Measurements from ENCODE around the gene PLCB4.

The PLCB4 gene

GRCh38 chr20:9053108-9053507 is 15.8 kb upstream of the PLCB4 start:
- H3K27me3 ChIP-seq (ENCODE audit: insufficient read depth, poor library complexity, severe bottlenecking), result no peaks in the 10 kb centered on the region
- no peak overlapping the region for H3K27ac ChIP-seq (replicated peaks)
- H3K4me3 ChIP-seq (replicated peaks; ENCODE audit: insufficient read depth, low read length), result no peak overlapping the region
- no peak for DNase-seq (ENCODE audit: low read depth in 1 of 2, low spot score in 1 of 2)
- TF ChIP-seq, protein P1, sequence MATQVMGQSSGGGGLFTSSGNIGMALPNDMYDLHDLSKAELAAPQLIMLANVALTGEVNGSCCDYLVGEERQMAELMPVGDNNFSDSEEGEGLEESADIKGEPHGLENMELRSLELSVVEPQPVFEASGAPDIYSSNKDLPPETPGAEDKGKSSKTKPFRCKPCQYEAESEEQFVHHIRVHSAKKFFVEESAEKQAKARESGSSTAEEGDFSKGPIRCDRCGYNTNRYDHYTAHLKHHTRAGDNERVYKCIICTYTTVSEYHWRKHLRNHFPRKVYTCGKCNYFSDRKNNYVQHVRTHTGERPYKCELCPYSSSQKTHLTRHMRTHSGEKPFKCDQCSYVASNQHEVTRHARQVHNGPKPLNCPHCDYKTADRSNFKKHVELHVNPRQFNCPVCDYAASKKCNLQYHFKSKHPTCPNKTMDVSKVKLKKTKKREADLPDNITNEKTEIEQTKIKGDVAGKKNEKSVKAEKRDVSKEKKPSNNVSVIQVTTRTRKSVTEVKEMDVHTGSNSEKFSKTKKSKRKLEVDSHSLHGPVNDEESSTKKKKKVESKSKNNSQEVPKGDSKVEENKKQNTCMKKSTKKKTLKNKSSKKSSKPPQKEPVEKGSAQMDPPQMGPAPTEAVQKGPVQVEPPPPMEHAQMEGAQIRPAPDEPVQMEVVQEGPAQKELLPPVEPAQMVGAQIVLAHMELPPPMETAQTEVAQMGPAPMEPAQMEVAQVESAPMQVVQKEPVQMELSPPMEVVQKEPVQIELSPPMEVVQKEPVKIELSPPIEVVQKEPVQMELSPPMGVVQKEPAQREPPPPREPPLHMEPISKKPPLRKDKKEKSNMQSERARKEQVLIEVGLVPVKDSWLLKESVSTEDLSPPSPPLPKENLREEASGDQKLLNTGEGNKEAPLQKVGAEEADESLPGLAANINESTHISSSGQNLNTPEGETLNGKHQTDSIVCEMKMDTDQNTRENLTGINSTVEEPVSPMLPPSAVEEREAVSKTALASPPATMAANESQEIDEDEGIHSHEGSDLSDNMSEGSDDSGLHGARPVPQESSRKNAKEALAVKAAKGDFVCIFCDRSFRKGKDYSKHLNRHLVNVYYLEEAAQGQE (IDR thresholded peaks at IDR 0.05; ENCODE audit: insufficient replicate concordance, low read depth), result no peak
- TF ChIP-seq POLR2AphosphoS5 (IDR thresholded peaks at IDR 0.05; ENCODE audit: low read depth), result no peak
- TF ChIP-seq GABPA (IDR thresholded peaks at IDR 0.05; ENCODE audit: low read depth), result no peak
- TF ChIP-seq CTCF (IDR thresholded peaks at IDR 0.05; ENCODE audit: insufficient read depth, low read length), result no peak
- TF ChIP-seq SPI1 (IDR thresholded peaks at IDR 0.05; ENCODE audit: borderline replicate concordance, low read depth), result no peak

DNA sequence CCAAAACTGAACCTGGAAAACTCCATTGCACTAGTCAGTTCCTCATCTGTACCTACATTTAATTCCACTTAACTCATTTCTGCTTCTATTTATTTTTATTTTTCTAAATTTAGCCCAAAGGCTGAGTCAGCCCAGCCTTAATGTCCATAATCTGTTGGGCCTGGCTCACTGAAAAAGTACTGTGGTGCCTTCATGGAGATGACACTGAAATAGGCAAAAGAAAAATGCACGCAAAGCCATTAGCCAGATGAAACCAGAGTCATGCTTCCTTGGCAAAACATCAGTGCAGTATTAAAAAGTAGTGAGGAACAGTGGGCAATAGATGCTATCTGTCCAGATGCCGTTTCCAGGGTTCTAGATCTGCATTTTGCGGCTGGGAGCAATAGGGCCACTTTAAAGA is 14.7 kb upstream of the PLCB4 start:
- no peaks in the 10 kb centered on the region for H3K27me3 ChIP-seq (ENCODE audit: insufficient read depth, poor library complexity, severe bottlenecking)
- no peak overlapping the region for H3K4me3 ChIP-seq (replicated peaks; ENCODE audit: insufficient read depth, low read length)
- no peak for TF ChIP-seq CTCF (IDR thresholded peaks at IDR 0.05; ENCODE audit: insufficient read depth, low read length)
- TF ChIP-seq POLR2AphosphoS5 (IDR thresholded peaks at IDR 0.05; ENCODE audit: low read depth), result no peak
- TF ChIP-seq SPI1 (IDR thresholded peaks at IDR 0.05; ENCODE audit: borderline replicate concordance, low read depth), result no peak
- TF ChIP-seq, protein P1 (IDR thresholded peaks at IDR 0.05; ENCODE audit: insufficient replicate concordance, low read depth), result no peak
- TF ChIP-seq GABPA (IDR thresholded peaks at IDR 0.05; ENCODE audit: low read depth), result no peak
- no peak overlapping the region for H3K27ac ChIP-seq (replicated peaks)
- no peak for DNase-seq (ENCODE audit: low read depth in 1 of 2, low spot score in 1 of 2)

DNA sequence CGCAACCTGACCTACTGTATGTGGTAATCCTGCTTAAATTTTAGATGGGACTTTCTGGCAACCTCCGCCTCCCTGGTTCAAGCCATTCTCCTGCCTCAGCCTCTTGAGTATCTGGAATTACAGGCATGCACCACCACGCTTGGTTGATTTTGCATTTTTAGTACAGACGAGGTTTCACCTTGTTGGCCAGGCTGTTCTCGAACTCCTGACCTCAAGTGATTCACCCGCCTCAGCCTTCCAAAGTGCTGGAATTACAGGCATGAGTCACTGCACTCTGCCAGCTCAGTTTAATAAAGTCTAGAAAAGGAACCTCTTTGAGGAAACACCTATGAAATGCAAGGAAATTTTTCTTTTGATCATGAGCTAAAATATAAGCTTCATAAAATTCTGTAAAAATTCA is 9.0 kb upstream of the PLCB4 start:
- DNase-seq (ENCODE audit: low read depth in 1 of 2, low spot score in 1 of 2), result no peak
- no peak overlapping the region for H3K4me3 ChIP-seq (replicated peaks; ENCODE audit: insufficient read depth, low read length)
- H3K27me3 ChIP-seq (ENCODE audit: insufficient read depth, poor library complexity, severe bottlenecking), result no peaks in the 10 kb centered on the region
- TF ChIP-seq GABPA (IDR thresholded peaks at IDR 0.05; ENCODE audit: low read depth), result no peak
- no peak overlapping the region for H3K27ac ChIP-seq (replicated peaks)

DNA sequence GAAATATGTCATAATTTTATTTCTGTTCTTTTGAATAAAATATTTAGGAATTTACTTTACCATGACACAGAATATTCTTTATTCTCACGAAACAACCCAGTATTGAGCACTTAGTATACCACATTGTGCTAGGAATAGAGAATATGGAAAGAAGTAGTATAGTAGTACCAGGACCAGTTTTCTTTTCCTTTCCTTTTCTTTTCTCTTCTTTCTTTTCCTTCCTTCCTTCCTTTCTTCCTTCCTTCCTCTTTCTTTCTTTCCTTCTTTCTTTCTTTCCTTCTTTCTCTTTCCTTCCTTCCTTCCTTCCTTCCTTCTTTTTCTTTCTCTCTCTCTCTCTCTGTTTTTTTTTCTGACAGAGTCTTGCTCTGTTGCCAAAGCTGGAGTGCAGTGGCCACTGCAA is 7.5 kb upstream of the PLCB4 start:
- no peak for DNase-seq (ENCODE audit: low read depth in 1 of 2, low spot score in 1 of 2)
- Histone ChIP-seq H3K4me3 (replicated peaks; ENCODE audit: insufficient read depth, low read length) (no peak overlapping the region), H3K27me3 (ENCODE audit: insufficient read depth, poor library complexity, severe bottlenecking) (peaks cover 3% of the 10 kb centered on the region)

More for the DNA sequence above, 7.5 kb upstream of the PLCB4 start:
- H3K27ac ChIP-seq (replicated peaks), result no peak overlapping the region
- TF ChIP-seq, protein P1 (IDR thresholded peaks at IDR 0.05; ENCODE audit: insufficient replicate concordance, low read depth), result no peak
- no peak for TF ChIP-seq GABPA (IDR thresholded peaks at IDR 0.05; ENCODE audit: low read depth)
- TF ChIP-seq CTCF (IDR thresholded peaks at IDR 0.05; ENCODE audit: insufficient read depth, low read length), result no peak
